Measurements from ENCODE around the gene CGNL1.

DNA sequence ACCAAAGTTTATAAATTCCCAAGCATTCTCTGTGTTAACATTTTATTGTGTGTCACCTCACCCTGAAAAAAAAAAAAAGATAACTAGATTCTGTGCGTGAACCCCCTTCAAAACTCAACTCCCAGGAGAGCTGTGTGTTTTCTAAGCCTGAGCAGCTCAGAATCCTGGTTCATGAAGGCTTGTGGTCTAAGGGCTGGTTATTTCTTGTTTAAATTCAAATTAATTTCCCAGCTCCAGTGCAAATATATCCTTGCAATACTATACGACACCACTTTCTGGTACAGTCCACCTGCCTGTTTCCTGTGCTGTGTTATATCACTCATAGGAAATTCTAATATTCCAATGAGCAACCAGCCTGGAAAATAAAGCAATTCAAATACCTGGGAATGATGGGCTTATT is 192.0 kb downstream of the CGNL1 start:
- TF ChIP-seq, protein P1, sequence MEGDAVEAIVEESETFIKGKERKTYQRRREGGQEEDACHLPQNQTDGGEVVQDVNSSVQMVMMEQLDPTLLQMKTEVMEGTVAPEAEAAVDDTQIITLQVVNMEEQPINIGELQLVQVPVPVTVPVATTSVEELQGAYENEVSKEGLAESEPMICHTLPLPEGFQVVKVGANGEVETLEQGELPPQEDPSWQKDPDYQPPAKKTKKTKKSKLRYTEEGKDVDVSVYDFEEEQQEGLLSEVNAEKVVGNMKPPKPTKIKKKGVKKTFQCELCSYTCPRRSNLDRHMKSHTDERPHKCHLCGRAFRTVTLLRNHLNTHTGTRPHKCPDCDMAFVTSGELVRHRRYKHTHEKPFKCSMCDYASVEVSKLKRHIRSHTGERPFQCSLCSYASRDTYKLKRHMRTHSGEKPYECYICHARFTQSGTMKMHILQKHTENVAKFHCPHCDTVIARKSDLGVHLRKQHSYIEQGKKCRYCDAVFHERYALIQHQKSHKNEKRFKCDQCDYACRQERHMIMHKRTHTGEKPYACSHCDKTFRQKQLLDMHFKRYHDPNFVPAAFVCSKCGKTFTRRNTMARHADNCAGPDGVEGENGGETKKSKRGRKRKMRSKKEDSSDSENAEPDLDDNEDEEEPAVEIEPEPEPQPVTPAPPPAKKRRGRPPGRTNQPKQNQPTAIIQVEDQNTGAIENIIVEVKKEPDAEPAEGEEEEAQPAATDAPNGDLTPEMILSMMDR (IDR thresholded peaks at IDR 0.05; ENCODE audit: poor library complexity) = no peak
- no peak for TF ChIP-seq EZH2 (IDR thresholded peaks at IDR 0.05; ENCODE audit: borderline replicate concordance)

Measured in hepatocyte (in vitro differentiated cells).